HG03159 (cell line): Measurements from ENCODE around the gene DPY19L2.
"Not testable (repeated sequence)": the region's sequence is repeated elsewhere in the genome, so short reads cannot be mapped to it uniquely, and the experiment has no call there.

Experiments
- ATAC-seq: cut with Tn5 transposase; IDR thresholded peaks from one replicate; pipeline ENCODE4 v1.9.1; 2021; ENCODE audit warnings: mild to moderate bottlenecking, moderate library complexity; ENCODE audit not compliant: unreplicated experiment

The DPY19L2 gene

GRCh38 chr12:63663005-63663404 lies 5.3 kb downstream of the DPY19L2 start:
- ATAC-seq, result not testable (repeated sequence)

- ATAC-seq, result not testable (repeated sequence)
These were observed 9.8 kb downstream of the DPY19L2 start for GRCh38 chr12:63658501-63658900.

- not testable (repeated sequence) for ATAC-seq
These were observed 11.9 kb downstream of the DPY19L2 start for GRCh38 chr12:63656407-63656806.

- ATAC-seq, result not testable (repeated sequence)
These were observed 12.6 kb downstream of the DPY19L2 start for GRCh38 chr12:63655543-63656257.

- not testable (repeated sequence) for ATAC-seq
These were observed 13.8 kb downstream of the DPY19L2 start for GRCh38 chr12:63654481-63654880.

- ATAC-seq, result not testable (repeated sequence)
These were observed 18.8 kb downstream of the DPY19L2 start for GRCh38 chr12:63649517-63649916.

- ATAC-seq, result not testable (repeated sequence)
These were observed 24.7 kb downstream of the DPY19L2 start for GRCh38 chr12:63643381-63644140.

- ATAC-seq, result not testable (repeated sequence)
These were observed 44.0 kb downstream of the DPY19L2 start for GRCh38 chr12:63624258-63624657.

GRCh38 chr12:63615544-63615943 lies 52.7 kb downstream of the DPY19L2 start:
- not testable (repeated sequence) for ATAC-seq

GRCh38 chr12:63611285-63611684 lies 57.0 kb downstream of the DPY19L2 start:
- ATAC-seq, result not testable (repeated sequence)

GRCh38 chr12:63609281-63609680 lies 59.0 kb downstream of the DPY19L2 start:
- not testable (repeated sequence) for ATAC-seq

GRCh38 chr12:63604985-63605384 lies 63.3 kb downstream of the DPY19L2 start:
- not testable (repeated sequence) for ATAC-seq

- not testable (repeated sequence) for ATAC-seq
These were observed 73.5 kb downstream of the DPY19L2 start for GRCh38 chr12:63594828-63595227.

- not testable (repeated sequence) for ATAC-seq
These were observed 83.9 kb downstream of the DPY19L2 start for GRCh38 chr12:63584426-63584825.

- not testable (repeated sequence) for ATAC-seq
These were observed 85.0 kb downstream of the DPY19L2 start for GRCh38 chr12:63583289-63583688.

GRCh38 chr12:63577631-63578030 lies 90.7 kb downstream of the DPY19L2 start:
- not testable (repeated sequence) for ATAC-seq

GRCh38 chr12:63572038-63572437 lies 96.3 kb downstream of the DPY19L2 start:
- ATAC-seq, result not testable (repeated sequence)

GRCh38 chr12:63558445-63558844 lies 109.8 kb downstream of the DPY19L2 start:
- not testable (repeated sequence) for ATAC-seq

GRCh38 chr12:63551397-63551796 lies 116.9 kb downstream of the DPY19L2 start:
- ATAC-seq, result not testable (repeated sequence)

- not testable (repeated sequence) for ATAC-seq
These were observed 119.3 kb downstream of the DPY19L2 start for GRCh38 chr12:63549034-63549433.

GRCh38 chr12:63545298-63545916 lies 122.9 kb downstream of the DPY19L2 start:
- not testable (repeated sequence) for ATAC-seq
